GM18520 (cell line): ENCODE measurements around the gene KRT79.
A peak's percentile ranks its signal among the peaks of the same experiment; 100 is the strongest.
"Not testable (repeated sequence)": the region's sequence is repeated elsewhere in the genome, so short reads cannot be mapped to it uniquely, and the experiment has no call there.

Source experiments
- ATAC-seq: cut with Tn5 transposase; IDR thresholded peaks from one replicate; pipeline ENCODE4 v1.9.1; 2021; ENCODE audit not compliant: unreplicated experiment

Gene KRT79

DNA sequence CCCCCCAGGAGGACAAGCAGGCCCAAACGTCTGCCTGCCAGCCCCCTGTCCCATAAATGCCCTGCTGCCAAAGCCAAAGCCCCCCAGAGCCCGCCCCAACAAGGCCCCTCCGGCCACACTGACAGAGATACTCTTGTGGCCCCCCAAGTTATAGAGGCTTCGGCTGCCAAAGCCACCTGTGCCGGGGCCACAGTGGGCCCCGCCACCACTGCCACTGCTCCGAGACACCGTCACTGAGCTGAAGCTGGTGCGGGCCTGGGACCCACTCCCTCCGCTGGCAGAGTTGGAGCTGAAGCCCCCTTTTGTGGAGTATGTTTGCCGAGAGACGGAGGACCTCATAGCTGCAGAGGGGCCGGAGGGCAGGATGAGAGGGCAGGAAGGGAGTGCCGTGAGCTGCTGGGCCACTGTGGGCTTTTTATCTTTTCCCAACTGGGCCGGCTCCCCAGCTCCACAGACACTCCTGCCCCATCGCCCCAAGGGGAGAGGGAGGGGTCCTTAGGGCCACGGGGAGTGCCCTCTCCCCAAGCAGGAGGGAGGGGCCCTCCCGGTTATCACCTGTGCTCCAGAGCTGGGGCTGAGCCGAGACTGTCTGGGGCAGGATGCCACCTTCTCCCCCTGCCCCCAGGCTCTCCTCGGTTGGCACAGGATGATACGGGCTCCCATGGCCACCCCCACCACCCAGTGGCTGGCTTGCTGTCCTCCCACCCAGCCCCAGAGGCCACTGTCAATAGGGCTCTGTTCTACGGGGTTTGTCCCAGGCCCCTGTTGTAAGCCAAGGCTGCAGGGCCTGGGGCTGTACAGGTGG, at the start of gene KRT79:
TSS of gene KRT79 (minus strand) at position 390 of the 805 bp plus-strand sequence. CDS start at position 339, 51 bp downstream.
- ATAC-seq: no peak

DNA sequence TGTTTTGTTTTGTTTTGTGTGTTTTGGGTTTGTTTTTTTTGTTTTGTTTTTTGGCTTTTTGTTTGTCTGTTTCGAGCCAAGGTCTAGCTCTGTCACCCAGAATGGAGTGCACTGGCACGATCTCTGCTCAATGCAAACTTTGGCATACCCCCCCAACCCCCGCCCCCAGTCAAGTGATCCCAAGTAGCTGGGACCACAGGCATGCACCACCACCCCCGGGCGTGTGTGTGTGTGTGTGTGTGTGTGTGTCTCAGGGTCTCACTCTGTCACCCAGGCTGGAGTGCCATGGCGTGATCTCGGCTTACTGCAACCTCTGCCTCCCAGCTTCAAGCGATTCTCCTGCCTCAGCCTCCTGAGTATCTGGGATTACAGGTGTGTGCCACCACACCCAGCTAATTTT, 46.4 kb upstream of the KRT79 start:
- not testable (repeated sequence) for ATAC-seq

DNA sequence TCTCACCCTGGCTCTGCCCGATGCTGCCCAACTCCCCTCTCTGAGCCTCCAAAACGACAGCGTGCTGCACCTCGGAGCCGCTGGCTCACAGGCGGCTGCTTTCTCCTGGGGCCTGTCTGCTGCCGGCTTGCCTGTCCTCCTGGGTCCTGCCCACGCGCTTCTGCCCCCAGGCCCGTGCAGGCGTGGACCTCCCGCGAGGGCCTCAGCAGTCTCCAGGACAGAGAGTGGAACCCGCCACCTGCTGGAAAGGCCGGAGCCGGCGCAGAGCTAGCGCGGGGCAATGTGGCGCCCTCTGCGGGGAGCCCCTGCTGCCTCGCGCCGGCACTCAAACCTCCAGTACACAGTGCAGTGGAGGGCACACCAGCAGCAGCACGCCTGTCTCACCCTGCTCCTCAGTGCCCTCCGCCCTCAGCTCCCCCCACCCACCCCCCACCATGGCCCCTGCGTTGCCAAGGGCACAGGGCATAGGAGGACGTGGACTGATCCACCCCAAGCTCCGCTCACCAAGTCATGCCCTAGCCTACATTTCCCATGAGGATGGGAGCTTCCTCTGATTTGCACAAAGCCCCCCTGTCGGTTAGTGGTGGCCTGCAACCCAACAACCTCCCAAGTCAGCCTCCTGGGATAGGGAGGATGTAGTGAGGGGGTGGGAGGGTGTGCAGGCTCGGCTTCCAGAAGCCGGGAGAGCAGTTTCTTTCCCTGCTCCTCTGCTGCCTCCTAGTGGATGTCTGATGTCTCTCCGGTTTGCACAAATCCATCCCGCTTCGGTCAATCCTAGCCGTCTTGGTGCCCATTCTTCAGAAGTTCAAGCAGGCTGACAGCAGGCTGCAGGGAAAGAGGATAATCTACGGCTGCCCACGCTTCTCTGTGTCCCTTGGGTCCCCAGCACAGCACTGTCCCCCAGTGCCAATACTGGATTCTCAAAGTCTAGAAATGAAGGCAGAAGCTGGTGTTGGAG, 45.6 kb upstream of the KRT79 start:
- no peak for ATAC-seq

DNA sequence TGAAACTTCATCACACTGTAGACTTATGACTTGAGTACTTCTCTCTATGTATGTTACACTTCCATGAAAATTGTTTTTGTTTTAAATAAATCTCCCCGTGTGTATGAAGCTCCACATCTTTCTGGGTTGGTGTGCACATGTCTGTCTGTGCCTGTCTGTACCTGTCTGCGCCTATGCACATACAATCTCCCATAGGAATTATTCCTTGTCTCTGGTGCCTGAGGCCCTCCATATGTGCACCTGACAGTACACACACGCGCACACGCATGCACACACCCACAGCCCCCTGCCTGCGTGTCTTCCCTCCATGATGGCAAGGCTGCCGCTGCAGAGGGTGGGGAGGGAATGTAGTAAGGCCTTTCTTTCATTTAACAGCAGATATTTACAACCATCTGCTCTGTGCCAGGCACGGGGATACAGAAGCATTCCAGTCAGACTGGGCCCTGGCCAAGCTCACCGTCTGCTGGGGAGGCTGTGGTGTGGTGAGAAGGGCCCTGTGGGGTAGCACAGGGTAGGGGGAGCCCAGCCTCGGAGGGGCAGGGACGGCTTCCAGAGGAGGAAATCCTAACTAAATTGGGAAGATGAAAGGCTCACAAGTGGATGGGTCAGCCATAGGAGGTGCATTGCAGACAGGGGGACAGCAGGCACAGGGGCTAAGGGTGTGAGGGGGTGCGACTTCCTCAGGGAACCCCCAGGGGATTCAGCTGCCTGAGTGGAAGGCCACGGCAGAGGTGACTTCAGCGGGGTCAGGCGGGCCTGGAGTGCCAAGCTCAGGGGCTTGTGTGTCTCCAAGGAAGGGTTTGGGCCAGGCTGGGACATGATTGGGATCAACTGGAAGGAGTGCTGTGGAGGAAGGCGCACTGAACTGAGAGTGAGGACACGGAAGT, 44.6 kb upstream of the KRT79 start:
- no peak for ATAC-seq

DNA sequence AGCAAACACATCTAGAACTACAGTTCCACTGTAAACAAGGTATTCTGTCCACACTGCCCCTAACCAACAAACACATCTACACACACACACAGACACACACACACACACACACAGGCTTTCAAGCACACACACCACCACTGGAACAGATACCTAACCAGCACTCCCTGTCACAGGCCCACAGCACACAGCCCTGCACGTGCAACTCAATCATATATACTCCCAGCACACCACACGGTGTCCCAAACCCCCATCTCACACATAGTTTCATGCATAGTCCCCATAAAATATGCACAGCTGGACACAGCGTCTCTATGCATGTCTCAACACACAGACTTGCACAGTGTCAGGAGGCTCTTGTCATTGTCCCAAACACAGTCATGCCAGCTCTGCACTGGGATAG, 43.1 kb upstream of the KRT79 start:
- ATAC-seq: no peak

DNA sequence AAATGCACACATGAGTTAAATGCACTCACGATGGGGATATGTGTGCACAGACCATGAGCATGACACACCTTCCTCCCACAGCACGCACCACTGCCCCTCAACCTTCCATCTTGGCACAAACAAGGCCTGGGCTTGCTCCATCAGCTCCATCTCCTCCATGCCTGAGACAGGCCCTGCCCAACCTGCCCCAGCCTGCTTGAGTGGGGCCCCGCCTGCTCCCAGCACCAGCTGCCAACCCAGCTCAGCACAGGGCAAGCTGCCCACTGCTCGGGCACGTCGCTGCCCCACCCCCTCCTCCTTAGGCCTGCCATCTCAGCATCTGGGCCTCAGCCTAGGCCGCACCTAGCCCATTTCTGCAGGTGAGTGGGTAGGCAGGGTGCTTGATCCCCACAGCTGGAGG, 42.3 kb upstream of the KRT79 start:
- no peak for ATAC-seq

DNA sequence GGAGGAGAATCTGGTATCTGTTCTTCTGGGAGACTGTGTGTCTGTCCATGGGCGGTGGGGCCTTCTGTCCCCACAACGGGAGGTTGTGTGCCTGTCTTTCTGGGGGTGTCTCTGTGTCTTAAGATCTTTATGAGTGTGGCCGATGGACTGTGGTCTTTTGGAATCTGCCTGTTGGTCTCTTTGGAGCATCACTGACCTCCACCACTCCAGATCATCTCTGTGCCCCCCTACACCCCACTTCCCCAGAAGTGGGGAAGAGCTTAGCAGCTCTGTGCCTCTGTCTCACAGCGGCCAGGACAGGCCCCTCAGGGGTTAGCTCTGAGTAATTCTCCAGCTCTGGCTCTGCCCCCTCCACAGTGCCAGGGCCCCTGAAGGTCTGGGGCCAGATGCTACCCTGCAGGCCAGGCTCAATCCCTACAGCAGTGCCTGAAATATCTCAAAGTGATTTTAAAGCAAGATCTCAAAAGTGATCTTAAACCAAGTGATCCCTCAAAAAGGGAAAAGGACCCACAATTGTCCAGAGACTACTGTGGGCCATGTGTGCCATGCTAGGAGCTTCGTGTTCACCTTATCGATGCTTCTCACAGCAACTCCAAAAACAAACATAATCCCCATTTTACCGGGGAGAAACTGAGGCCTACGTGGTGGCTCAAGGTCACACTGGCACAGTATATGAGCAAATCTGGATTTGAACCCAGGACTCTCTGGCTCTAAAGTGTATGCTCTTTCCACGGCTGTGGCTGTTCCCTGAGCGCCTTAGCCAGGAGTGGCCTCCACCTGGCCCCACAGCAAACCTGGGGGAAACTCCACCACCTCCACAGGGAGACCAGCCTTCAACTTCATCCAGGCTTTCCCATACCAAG, 40.7 kb upstream of the KRT79 start:
- no peak for ATAC-seq

DNA sequence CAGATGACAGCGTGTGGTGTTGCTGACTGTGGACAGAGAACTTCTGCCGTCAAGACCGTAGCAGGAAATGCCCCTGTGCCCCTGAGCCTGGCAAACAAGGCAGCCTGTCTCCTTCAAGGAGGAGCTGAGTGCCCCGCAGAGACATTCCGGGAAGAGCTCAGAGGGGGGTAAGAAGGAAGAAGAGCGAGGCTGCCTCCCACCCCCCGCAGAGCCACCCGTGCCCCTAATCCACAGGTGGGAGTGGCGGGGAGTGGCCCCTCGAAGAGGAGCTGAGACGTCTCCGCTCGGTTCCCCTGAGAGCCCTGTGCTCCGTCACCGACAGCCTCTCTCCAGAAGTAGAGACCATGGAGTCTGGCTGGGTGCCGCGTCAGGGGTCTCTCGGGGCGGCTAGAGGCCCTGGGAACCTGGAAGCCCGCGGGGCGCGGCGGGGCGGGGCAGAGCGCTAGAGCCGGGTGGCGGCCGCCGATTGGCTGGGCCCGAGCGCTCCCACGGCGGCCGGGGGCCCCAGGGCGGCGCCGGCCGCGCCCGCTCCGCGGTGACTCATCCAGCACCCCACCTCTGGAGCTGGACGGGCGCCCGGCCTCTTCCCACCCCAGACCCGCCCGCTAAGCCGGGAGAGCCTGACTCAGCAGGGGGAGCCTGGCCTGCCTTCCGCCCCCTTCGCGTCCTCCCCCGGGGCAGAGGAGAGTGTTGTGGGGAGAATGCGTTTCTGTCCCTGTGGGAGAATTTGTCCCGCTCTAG, 39.9 kb upstream of the KRT79 start:
- ATAC-seq: no peak

DNA sequence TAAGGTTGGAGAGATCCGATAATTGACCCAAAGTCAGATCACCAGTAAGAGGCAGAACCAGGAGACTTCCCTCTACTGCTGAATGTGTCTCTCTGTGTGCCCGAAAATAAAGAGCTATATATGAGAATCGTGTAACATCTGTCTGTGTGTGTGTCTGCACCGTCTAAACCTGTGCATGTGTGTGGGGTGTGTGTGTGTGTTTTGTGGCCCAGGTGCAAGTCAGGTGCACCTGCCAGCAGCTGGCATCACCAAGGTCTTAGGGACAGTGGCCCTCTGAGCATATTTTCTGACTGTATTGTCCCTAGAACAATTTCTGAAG, 39.4 kb upstream of the KRT79 start:
- ATAC-seq: no peak

DNA sequence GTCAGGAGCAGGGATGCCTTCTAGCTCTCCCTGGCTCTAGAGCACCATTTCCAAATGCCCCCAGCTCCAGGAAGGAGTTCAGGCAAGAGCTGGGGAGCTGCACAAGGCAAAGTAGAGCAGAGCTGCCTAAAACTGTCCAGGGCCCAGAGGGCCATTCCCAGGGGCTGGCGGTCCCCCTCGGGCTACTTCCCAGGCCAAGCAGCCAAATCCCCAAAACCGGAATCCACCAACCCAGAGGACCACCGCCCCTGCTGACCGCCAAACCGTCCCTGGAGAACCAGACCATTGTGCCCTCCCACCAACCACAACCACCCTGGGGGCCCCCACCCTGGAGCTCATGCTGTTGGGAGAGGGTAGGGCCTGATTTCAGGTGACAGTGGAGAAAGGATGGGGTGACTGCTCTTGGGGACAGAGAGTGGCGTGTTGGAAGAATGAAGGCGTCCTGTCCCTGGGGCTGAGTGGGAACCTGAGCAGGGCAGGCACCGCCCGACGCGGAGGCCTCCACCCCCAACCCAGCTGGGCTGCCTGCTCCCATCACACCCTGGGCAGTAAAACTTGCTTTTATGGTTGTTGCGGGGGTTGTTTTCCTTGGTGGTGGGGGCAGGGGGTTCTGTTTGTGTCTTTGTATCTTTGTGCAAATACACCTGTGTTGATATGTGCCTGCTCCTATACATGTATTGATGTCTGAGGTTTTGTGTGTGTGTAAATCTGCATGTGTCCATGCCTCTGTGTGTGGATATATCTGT, 38.7 kb upstream of the KRT79 start:
- ATAC-seq: no peak

DNA sequence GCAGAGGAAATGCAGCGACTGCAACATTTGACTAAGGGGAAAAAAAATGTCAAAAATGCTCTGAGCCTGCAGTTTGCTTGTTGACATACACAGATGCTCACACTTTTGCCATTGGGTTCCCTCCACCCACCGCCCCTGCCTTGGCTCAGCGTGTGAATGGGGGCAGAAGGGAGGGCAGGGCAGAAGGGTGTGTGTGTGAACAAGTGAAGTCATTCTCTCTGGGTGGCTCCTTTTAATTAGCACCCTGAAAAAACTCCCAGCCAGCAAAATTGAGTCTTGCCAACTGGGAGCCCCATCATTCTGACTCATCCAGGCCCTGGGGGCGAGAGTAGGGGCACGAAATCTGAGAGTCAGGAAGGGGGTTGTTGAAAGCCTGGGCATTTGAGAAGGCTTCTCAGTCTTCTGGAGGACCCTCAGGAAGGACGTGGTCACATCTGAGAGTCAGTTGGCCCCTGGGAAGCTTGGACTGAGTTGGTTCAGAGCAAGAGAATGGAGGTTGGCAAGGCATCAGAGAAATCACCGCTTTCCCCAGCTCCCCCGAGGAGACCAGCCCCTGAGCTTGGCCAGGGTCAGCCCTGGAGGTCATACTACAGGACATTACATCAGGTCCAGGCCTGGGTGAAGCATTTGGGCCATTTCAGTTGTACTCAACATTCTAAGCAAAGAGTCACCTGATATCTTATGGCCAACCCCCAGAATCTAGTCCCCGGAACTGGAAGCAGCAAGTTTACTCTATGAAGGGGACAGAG, 37.4 kb upstream of the KRT79 start:
- ATAC-seq: no peak

DNA sequence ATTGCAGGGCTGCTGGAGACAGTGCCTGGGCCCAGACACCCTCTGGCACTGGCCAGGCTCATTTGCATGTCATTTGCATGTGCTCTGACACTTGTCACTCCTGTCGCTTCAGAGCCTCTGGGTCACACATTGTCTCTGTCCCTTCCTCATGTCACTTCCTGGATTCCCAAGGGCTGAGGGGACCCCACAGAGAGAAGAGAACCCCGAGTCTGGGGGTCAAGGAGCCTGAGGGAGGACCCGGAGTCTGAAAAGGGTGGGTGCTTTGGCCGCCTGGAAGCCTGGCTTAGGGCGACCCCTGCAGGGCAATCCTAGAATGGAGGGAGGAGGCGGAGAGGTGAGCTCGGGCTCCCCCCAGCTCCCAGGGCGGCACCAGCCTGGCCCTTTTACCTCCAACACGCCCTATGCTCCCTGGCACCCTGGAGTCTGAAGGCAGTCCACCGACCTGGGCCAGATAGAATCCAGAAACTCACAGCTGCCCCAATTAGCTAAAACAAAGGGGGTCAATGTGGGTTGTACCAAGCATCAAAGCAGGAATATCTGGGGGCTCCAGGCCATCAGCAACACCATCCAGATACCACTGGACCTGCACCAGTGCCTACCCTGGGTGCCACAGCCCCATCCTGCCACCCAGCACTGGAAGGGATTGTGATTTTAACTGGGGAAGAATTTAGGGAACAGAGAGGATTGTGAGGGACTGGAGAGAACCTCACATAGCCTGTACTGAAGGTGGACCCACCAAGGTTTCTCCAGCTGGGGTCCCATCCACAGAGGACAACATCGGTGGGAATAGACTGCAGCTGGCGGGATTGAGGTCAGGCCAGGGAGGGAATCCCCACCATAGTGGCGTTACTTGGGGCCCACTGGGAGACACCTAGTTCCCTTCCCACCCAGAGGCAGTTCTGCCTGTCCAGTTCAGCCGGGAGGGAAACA, 36.5 kb upstream of the KRT79 start:
- peak; percentile 71 for ATAC-seq

DNA sequence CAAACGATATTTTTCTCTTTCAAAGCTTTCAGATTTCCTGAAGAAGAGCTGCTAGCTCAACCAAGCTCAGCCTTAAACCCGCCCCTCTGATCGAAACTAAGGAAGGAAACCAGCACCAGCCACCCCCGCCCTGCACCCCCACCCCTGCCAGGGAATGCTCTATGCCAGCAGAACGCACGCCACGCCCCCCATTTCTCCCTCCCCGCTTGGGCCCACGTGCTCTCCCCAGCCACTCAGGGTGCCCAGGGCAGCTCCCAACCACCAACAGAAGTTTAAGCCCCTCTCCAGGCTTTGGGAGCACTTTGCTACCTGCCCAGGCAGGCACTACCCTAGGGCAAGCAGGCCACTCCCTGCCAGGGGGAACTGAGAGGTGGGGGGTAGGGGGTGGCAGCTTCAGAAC, 33.5 kb upstream of the KRT79 start:
- ATAC-seq: no peak

DNA sequence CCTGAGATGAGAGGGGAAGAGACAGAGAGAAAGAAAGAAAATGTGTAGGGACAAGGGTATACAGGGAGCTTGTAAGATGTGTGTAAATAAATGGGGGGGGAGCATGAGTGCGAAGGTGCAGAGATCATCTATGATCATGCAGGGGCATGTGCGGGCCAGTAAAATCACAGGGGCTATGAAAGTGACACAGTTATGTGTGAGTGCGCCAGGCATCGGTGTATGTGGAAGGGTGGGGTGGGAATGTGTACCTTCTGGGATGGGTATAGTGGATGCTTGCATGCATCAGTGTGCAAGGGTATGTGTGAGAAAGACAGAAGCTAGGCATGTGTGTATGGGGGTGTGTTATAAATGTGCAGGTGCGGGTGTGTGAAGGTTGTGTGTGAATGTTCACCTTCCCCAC, 33.0 kb upstream of the KRT79 start:
- no peak for ATAC-seq

DNA sequence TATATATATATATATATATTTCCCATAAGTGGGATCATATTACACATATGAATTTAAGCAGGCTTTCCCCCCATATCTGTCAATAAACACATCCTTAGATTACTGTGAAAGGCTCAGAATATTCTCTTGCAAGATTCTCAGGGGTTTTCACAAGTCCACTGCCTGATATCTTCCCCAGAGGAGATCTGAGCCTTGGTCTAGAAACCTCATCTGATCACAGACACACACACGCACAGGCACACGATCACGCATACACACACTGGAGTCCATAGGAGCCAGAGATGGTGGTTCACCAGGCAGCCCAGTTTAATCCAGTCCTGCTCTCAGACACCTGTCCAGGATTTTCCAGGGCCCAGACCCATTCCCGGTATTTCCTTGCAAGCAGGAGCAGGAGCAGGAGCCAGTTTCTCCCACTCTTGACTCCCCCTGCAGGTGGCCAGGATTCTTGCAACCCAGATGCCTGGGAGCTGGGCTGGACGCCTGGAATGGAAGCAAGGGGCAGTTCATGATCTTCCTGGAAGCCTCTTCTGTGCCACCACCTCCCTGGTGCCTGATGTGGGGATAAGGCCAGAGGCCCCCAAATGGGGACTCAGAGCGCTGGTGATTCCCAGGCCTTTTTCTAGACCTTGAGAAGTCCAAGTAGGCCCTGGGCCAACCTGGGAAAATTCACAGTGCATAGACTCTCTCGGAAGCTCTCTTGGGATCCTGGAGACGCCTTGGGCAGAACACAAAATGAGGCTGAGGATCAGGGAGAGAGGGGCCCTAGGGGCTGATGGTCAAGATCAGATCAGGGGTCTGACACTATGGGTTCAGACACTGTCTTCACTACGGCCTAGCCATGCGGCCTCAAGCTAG, 31.2 kb upstream of the KRT79 start:
- no peak for ATAC-seq

DNA sequence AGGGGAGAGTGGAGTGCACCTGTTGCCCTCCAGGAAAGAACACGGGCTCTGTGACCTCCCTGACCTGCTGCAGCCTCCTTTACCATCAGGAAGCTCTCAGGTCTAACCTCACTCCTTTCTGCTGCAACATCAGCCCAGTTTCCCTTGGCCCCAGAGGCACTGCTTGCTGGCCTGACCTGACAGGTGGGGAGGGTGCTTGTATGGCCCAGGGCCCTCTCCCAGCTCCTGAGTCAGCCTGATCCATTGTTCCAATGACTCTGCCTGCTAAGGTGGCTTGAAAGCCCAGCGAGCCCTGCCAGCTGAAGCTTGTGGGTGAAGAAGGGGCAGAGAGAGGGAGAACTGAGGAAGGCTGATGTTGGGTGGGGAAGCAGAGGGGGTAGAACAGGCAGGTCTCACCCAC, 27.9 kb upstream of the KRT79 start:
- ATAC-seq: no peak
